Fibroblast of villous mesenchyme (primary cell): ENCODE measurements around the gene BCAN. TPM values are rescaled to one million over a fixed set of nuclear protein-coding genes. Genes with fewer than 3 reads are reported as not detected.

Source experiments
- DNase-seq: peaks from one replicate; pipeline ENCODE4 v3.0.0-alpha.2; 2010; ENCODE audit warnings: low read depth
- H3K4me3 ChIP-seq: 2 replicates; pipeline ENCODE4 v1.5.1; 2011; ENCODE audit warnings: low read depth, mild to moderate bottlenecking, low read length
- CTCF ChIP-seq: IDR thresholded peaks from 2 replicates; pipeline ENCODE4 v1.5.1; 2012; ENCODE audit warnings: low read depth, mild to moderate bottlenecking, low read length; ENCODE audit not compliant: insufficient read depth
- total RNA-seq: library from RNA; depleted of rRNA; stranded (reverse); fragments of >200 nt; gene quantifications from 2 replicates; pipeline ENCODE4 v1.2.3, GENCODE V29; 2012

Gene BCAN
- total RNA-seq, 1 donor: not detected

- no peak overlapping the region for H3K4me3 ChIP-seq
- no peak for TF ChIP-seq CTCF
- DNase-seq: no peak
Measured at GRCh38 chr1:156692925-156693847, 51.3 kb downstream of the BCAN start.

GRCh38 chr1:156693848-156694689 lies 52.2 kb downstream of the BCAN start:
- no peak for DNase-seq
- TF ChIP-seq CTCF: no peak
- H3K4me3 ChIP-seq: no peak overlapping the region

- TF ChIP-seq CTCF: no peak
- no peak for DNase-seq
- H3K4me3 ChIP-seq: no peak overlapping the region
Measured at GRCh38 chr1:156694690-156694962, 52.7 kb downstream of the BCAN start.

GRCh38 chr1:156696755-156697154 lies 54.8 kb downstream of the BCAN start:
- TF ChIP-seq CTCF: no peak
- H3K4me3 ChIP-seq: no peak overlapping the region
- DNase-seq: no peak

GRCh38 chr1:156697481-156697880 lies 55.6 kb downstream of the BCAN start:
- no peak for DNase-seq
- TF ChIP-seq CTCF: no peak
- no peak overlapping the region for H3K4me3 ChIP-seq

- DNase-seq: no peak
- no peak overlapping the region for H3K4me3 ChIP-seq
- no peak for TF ChIP-seq CTCF
Measured at GRCh38 chr1:156698995-156699394, 57.1 kb downstream of the BCAN start.
